WI38 (cell line): Measurements from ENCODE around the gene DCHS1.

Experiments used
- H3K4me3 ChIP-seq: 2 replicates; pipeline ENCODE4 v1.5.1; 2011; ENCODE audit warnings: low read depth, mild to moderate bottlenecking, control low read depth, low read length
- CTCF ChIP-seq: IDR thresholded peaks from 2 replicates; pipeline ENCODE4 v1.5.1; 2012; ENCODE audit warnings: low read depth, mild to moderate bottlenecking, control low read depth, low read length

Gene DCHS1

GRCh38 chr11:6618117-6619003 is 37.2 kb downstream of the DCHS1 start:
- peak overlapping the region; percentile 96 for H3K4me3 ChIP-seq
- no peak for TF ChIP-seq CTCF

GRCh38 chr11:6617315-6617781 is 38.3 kb downstream of the DCHS1 start:
- peak overlapping the region; percentile 96 for H3K4me3 ChIP-seq
- no peak for TF ChIP-seq CTCF

GRCh38 chr11:6616596-6617250 is 38.9 kb downstream of the DCHS1 start:
- TF ChIP-seq CTCF = no peak
- H3K4me3 ChIP-seq = no peak overlapping the region

- no peak for TF ChIP-seq CTCF
These were observed 39.6 kb downstream of the DCHS1 start for GRCh38 chr11:6615882-6616585.

GRCh38 chr11:6615046-6615445 is 40.6 kb downstream of the DCHS1 start:
- TF ChIP-seq CTCF = no peak
- no peak overlapping the region for H3K4me3 ChIP-seq

More at GRCh38 chr11:6615882-6616585, 39.6 kb downstream of the DCHS1 start:
- no peak overlapping the region for H3K4me3 ChIP-seq

- no peak for TF ChIP-seq CTCF
- H3K4me3 ChIP-seq = no peak overlapping the region
These were observed 41.2 kb downstream of the DCHS1 start for GRCh38 chr11:6614446-6614845.
